Endothelial cell of umbilical vein (primary cell): ENCODE measurements around the gene SFMBT1. TPM values are rescaled to one million over a fixed set of nuclear protein-coding genes. Genes with fewer than 3 reads are reported as not detected.

Source experiments
- BruUV-seq: library from RNA; stranded (reverse); fragments of 400-500 nt; replicated peaks from 2 replicates; lab custom pipeline; 2021; lab: Mats Ljungman, UMichigan
- CTCF ChIA-PET: fragments of 300-600, 350-600 bp; sonication (Branson Sonifier 250); formaldehyde crosslinking; loops from one replicate; lab custom pipeline; 2021; ENCODE audit warnings: antibody characterized with exemption, inconsistent platforms; lab: Charles Lee
- POLR2A ChIA-PET: fragments of 300-600, 350-600 bp; sonication (Branson Sonifier 250); formaldehyde crosslinking; loops from one replicate; lab custom pipeline; 2021; ENCODE audit warnings: antibody characterized with exemption, inconsistent platforms; lab: Charles Lee
- DNase-seq: peaks from one replicate; pipeline ENCODE4 v3.0.0-alpha.2; 2011; ENCODE audit warnings: low read depth, low spot score
- FAIRE-seq: peaks from 2 replicates; lab custom pipeline; 2011; peaks lifted over from hg19 to GRCh38; lab: Jason Lieb, UNC
- H2AFZ ChIP-seq: 2 replicates; pipeline ENCODE4 v1.6.0; 2012; ENCODE audit warnings: low read depth, low read length, control low read depth, inconsistent platforms
- H3K27ac ChIP-seq: 2 replicates; pipeline ENCODE4 v1.5.1; 2011; ENCODE audit warnings: low read depth, mild to moderate bottlenecking, control low read depth, low read length, moderate library complexity; ENCODE audit not compliant: insufficient read depth
- H3K27me3 ChIP-seq, 2 experiments: 2 replicates each; pipeline versions ENCODE4 v1.6.0 to v1.6.1; 2011; ENCODE audit warnings: low read length in 2 of 2, mixed read lengths in 1 of 2; ENCODE audit not compliant: control insufficient read depth in 2 of 2, insufficient read depth in 2 of 2
- H3K36me3 ChIP-seq, 2 experiments: 2 replicates in 1 of 2; 3 replicates in 1 of 2; pipeline ENCODE4 v1.5.1; 2011; ENCODE audit warnings: low read length in 2 of 2, mild to moderate bottlenecking in 1 of 2, moderate library complexity in 1 of 2; ENCODE audit not compliant: control insufficient read depth in 2 of 2, insufficient read depth in 2 of 2; ENCODE audit errors: extremely low read depth in 1 of 2
- H3K4me1 ChIP-seq: 3 replicates; pipeline ENCODE4 v1.5.1; 2011; ENCODE audit warnings: mild to moderate bottlenecking, low read length; ENCODE audit not compliant: control insufficient read depth, insufficient read depth; ENCODE audit errors: extremely low read depth
- H3K4me2 ChIP-seq: 2 replicates; pipeline ENCODE4 v1.6.1; 2011; ENCODE audit warnings: low read length, control low read depth, mixed read lengths; ENCODE audit not compliant: insufficient read depth
- H3K4me3 ChIP-seq, 3 experiments: fragments of 200-600 bp in 1 of 3; sonication (generic), shearing (Covaris generic) in 1 of 3; replicated peaks in 1 of 3; 2 replicates each; pipeline ENCODE4 v1.5.1; 2011 to 2016; ENCODE audit warnings: control low read depth in 3 of 3, low read length in 3 of 3, mild to moderate bottlenecking in 2 of 3, inconsistent platforms in 1 of 3, low read depth in 1 of 3, moderate library complexity in 1 of 3; ENCODE audit not compliant: insufficient read depth in 1 of 3
- H3K79me2 ChIP-seq: 2 replicates; pipeline ENCODE4 v1.6.0; 2012; ENCODE audit warnings: low read length, inconsistent platforms; ENCODE audit not compliant: control insufficient read depth, insufficient read depth
- H3K9ac ChIP-seq: replicated peaks from 2 replicates; pipeline ENCODE3; 2011; ENCODE audit warnings: low read length, control low read depth; ENCODE audit not compliant: insufficient read depth; ENCODE audit errors: extremely low read depth
- H3K9me1 ChIP-seq: replicated peaks from 3 replicates; pipeline ENCODE4 v1.6.0; 2011; ENCODE audit warnings: mild to moderate bottlenecking, low read length; ENCODE audit not compliant: control insufficient read depth, insufficient read depth; ENCODE audit errors: extremely low read depth
- H3K9me3 ChIP-seq: replicated peaks from 2 replicates; pipeline ENCODE4 v1.5.1; 2012; ENCODE audit warnings: low read length, inconsistent platforms; ENCODE audit not compliant: control insufficient read depth, insufficient read depth
- H4K20me1 ChIP-seq: replicated peaks from 2 replicates; pipeline ENCODE3; 2011; ENCODE audit warnings: mild to moderate bottlenecking, low read length; ENCODE audit not compliant: control insufficient read depth, insufficient read depth; ENCODE audit errors: extremely low read depth
- CTCF ChIP-seq, 2 donors: IDR thresholded peaks; 1 replicate in 1 of 2; 2 replicates in 1 of 2; pipeline ENCODE4 v1.5.1; 2011; ENCODE audit warnings: low read length in 2 of 2, mild to moderate bottlenecking in 2 of 2, moderate library complexity in 2 of 2, control low read depth in 1 of 2, inconsistent platforms in 1 of 2, low read depth in 1 of 2; ENCODE audit not compliant: insufficient read depth in 1 of 2; ENCODE audit errors: extremely low read depth in 1 of 2
- EZH2 ChIP-seq: IDR thresholded peaks from 2 replicates; pipeline ENCODE4 v1.6.1; 2012; ENCODE audit warnings: borderline replicate concordance, low read depth, mild to moderate bottlenecking, moderate library complexity, low read length, inconsistent platforms; ENCODE audit not compliant: severe bottlenecking
- FOS ChIP-seq: IDR thresholded peaks from 2 replicates; pipeline ENCODE4 v1.6.1; 2011; ENCODE audit warnings: mild to moderate bottlenecking, low read length, moderate library complexity, borderline replicate concordance; ENCODE audit not compliant: insufficient read depth
- GATA2 ChIP-seq: IDR thresholded peaks from 2 replicates; pipeline ENCODE4 v1.7.0; 2011; ENCODE audit warnings: low read depth, mild to moderate bottlenecking, moderate library complexity, mixed read lengths, low read length; ENCODE audit not compliant: insufficient read length, insufficient read depth
- JUN ChIP-seq: IDR thresholded peaks from 2 replicates; pipeline ENCODE4 v1.6.1; 2011; ENCODE audit warnings: borderline replicate concordance, low read depth; ENCODE audit not compliant: insufficient read length, insufficient read depth
- MAX ChIP-seq: IDR thresholded peaks from 2 replicates; pipeline ENCODE4 v1.6.1; 2011; ENCODE audit not compliant: insufficient read depth, insufficient read length
- MYC ChIP-seq: IDR thresholded peaks from one replicate; pipeline ENCODE4 v1.6.1; 2011; ENCODE audit warnings: mild to moderate bottlenecking, low read depth, low read length
- POLR2A ChIP-seq: IDR thresholded peaks from 2 replicates; pipeline ENCODE4 v1.6.1; 2012; ENCODE audit warnings: low read depth, mild to moderate bottlenecking, control low read depth, low read length
- POLR2AphosphoS5 ChIP-seq: IDR thresholded peaks from 2 replicates; pipeline ENCODE4 v1.6.1; 2012; ENCODE audit warnings: low read depth, mild to moderate bottlenecking, control low read depth, low read length, moderate library complexity; ENCODE audit not compliant: insufficient read depth
- dilution Hi-C: fragments of 300-500 bp; cut with MboI; formaldehyde crosslinking; loops from one replicate; pipeline ENCODE4 v1.15.0; 2019; ENCODE audit warnings: low sequenced_read_pairs; ENCODE audit not compliant: extremely low pct_ligation_motif_present
- intact Hi-C: fragments of 100-400 bp; cut with micrococcal nuclease; formaldehyde crosslinking; loops from one replicate; pipeline ENCODE4 v1.10.0; 2022
- polyA plus RNA-seq, 4 experiments: library from polyadenylated mRNA; depleted of rRNA in 3 of 4; stranded (reverse) in 3 of 4; unstranded in 1 of 4; fragments of >200 nt; gene quantifications; 2 replicates each; pipeline versions ENCODE4 v1.2.1 to v1.2.3, GENCODE V29; 2011 to 2012; ENCODE audit warnings: missing spikeins in 1 of 4
- total RNA-seq: library from RNA; stranded (reverse); gene quantifications from 2 replicates; pipeline ENCODE4 v1.2.3, GENCODE V29; 2021

SFMBT1 gene
- total and polyA plus RNA-seq, 2 donors (not counting 3 experiments of a cell fraction or from before 2014, with no cell fraction given), result 1.8 to 6.0 TPM

- Histone ChIP-seq H3K9ac (no peak overlapping the region), H2AFZ (no peak overlapping the region), H4K20me1 (no peaks in the 10 kb centered on the region), H3K9me1 (no peaks in the 10 kb centered on the region), H3K27me3 (no peaks in the 10 kb centered on the region), H3K4me3 (no peak overlapping the region), H3K79me2 (no peaks in the 10 kb centered on the region), H3K36me3 (no peaks in the 10 kb centered on the region), H3K27ac (no peak overlapping the region), H3K4me1 (no peaks in the 10 kb centered on the region), H3K9me3 (no peaks in the 10 kb centered on the region), H3K4me2 (no peak overlapping the region)
- CTCF ChIA-PET, result interaction anchor here (0.7 kb wide), 1 partner anchor 12 kb away, joined by 3 read pairs; no protein-coding TSS in a partner anchor
- no peak for TF ChIP-seq CTCF (IDR thresholded peaks at IDR 0.05; ENCODE audit: extremely low read depth in 1 of 2, insufficient read depth in 1 of 2, low read depth in 1 of 2, low read length in 2 of 2)
- no peak for TF ChIP-seq EZH2
- TF ChIP-seq FOS, result no peak
- no peak for TF ChIP-seq POLR2AphosphoS5
- no peak for TF ChIP-seq MYC
- TF ChIP-seq POLR2A, result no peak
- TF ChIP-seq JUN, result no peak
- TF ChIP-seq GATA2, result no peak
- no peak for TF ChIP-seq MAX
- intact Hi-C loops, result no loop called here
- FAIRE-seq (no peak), DNase-seq (no peak)
- POLR2A ChIA-PET, result no interaction called here
- dilution Hi-C loops, result no loop called here
- no TSS peak for BruUV-seq
These were observed 171.6 kb downstream of the SFMBT1 start for GRCh38 chr3:52874160-52874701.
